ENCODE results near the gene NEBL. TPM values are rescaled to one million over a fixed set of nuclear protein-coding genes. Genes with fewer than 3 reads are reported as not detected.
A peak's percentile ranks its signal among the peaks of the same experiment; 100 is the strongest.

The NEBL gene
- total RNA-seq, 1 experiment from 2014 or later, result 0.20 TPM

DNA sequence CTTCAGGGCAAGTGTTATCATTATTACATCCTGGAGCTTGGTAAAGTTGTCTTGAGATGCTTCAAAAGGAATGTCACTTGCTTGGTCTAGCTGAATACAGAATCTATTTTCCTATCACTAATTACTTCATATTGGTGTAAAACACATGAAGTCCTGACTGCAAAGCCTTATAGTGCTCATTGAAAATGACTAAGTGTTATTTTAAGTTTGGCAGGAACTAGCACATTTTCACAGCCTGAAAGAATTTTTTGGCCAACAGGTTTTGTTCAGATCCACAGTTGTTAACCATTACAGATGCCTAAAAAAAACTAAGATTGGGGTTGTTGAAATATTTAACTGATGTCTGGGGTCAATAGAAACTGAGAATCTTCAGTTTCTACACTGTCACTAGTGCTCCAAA is 149.3 kb downstream of the NEBL start:
- H3K9me3 ChIP-seq (replicated peaks), result no peaks in the 10 kb centered on the region; the same call in 1 of the 2 replicates
- H3K4me1 ChIP-seq, result peaks cover 4% of the 10 kb centered on the region; the same call in 1 of the 2 replicates
- H3K27me3 ChIP-seq, result no peaks in the 10 kb centered on the region
- H3K36me3 ChIP-seq, result no peaks in the 10 kb centered on the region
- no peak overlapping the region for H3K4me3 ChIP-seq
- DNase-seq, result no peak
- no peak overlapping the region for H3K27ac ChIP-seq

DNA sequence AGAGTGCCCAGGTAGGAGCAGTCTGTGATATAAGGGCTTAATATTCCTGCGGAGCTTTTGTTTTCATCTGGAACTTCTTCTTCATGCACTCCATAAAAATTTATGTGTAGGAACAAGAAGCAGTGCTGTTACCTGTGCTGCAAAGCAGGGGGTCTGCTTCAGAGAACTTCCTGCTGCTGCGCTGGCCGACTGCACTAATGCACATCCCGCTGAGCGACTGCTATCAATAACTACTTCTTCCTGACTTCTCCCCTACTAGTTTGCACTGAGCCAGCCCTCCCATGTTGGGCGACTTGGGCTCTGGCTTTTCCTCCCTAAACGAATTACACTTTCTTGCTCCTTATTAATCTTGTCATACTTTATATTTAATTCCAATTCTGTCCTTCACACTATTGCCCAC is 150.3 kb downstream of the NEBL start:
- H3K4me3 ChIP-seq, result no peak overlapping the region
- no peaks in the 10 kb centered on the region for H3K36me3 ChIP-seq
- peaks cover 6% of the 10 kb centered on the region; the same call in 1 of the 2 replicates for H3K4me1 ChIP-seq
- H3K27ac ChIP-seq, result no peak overlapping the region
- H3K9me3 ChIP-seq (replicated peaks), result no peaks in the 10 kb centered on the region; the same call in 1 of the 2 replicates
- H3K27me3 ChIP-seq, result no peaks in the 10 kb centered on the region
- DNase-seq, result no peak

DNA sequence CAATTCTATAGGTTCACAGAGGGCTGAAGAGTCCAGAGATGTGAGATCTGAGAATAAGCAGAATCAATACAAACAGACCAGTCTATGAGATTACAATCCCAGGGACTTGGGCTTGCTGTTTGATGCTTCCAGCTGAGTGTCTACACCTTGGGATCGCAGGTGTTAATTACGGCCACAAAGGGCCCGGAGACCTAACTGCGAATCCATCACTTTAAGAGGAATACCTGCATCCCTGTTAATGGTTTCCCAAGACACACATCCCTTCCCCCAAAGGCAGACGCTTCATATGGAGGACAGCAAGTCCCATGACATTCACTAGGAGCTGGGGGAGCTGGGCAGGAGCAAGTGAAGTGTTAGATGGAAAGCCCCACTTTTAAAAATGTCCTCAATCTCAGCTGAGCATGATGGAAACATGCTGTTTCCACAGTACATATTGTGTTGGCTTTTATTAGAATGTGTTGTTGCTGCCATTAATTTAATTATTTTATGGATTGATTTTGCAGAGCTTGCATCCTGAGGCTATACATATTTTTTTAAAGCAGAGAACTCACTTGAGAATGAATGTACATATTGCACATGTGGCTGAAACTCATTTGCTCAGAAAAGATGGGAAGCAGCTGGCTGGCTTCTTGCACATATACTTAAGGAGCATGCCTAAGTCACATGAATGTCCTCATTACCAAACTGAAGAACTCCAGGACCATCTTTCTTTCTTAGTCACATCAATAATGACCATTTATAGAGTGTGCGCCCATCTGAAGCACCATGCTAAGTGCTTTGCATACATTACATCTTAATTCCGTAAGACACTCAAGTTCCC is 151.3 kb downstream of the NEBL start:
- H3K27ac ChIP-seq, result no peak overlapping the region
- H3K27me3 ChIP-seq, result no peaks in the 10 kb centered on the region
- H3K9me3 ChIP-seq (replicated peaks), result no peaks in the 10 kb centered on the region; the same call in 1 of the 2 replicates
- no peak for DNase-seq
- H3K4me1 ChIP-seq, result peaks cover 6% of the 10 kb centered on the region; the same call in 1 of the 2 replicates
- H3K4me3 ChIP-seq, result no peak overlapping the region
- H3K36me3 ChIP-seq, result no peaks in the 10 kb centered on the region

DNA sequence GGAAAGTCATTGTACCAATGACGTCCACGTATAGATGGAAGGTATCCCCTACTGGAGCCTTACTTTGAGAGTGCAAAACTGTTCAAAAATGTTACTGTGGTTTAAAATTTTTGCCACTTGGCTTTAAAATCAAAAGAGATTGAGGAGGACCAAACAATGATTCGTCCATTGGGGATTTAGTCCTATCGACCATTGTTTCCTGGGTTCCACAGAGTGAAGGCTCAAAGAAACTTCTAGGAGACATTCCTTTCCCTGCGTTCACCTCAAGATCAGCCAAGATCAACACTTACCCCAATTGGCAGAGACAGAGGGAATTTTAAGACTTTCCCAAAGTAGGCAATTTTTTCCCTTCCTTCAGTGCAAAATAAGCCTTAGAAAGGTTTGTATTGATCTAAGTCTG is 152.3 kb downstream of the NEBL start:
- H3K27ac ChIP-seq, result no peak overlapping the region
- H3K4me3 ChIP-seq, result no peak overlapping the region
- no peaks in the 10 kb centered on the region for H3K27me3 ChIP-seq
- peaks cover 6% of the 10 kb centered on the region; the same call in 1 of the 2 replicates for H3K4me1 ChIP-seq
- DNase-seq, result no peak
- H3K36me3 ChIP-seq, result no peaks in the 10 kb centered on the region
- no peaks in the 10 kb centered on the region for H3K9me3 ChIP-seq (replicated peaks)

DNA sequence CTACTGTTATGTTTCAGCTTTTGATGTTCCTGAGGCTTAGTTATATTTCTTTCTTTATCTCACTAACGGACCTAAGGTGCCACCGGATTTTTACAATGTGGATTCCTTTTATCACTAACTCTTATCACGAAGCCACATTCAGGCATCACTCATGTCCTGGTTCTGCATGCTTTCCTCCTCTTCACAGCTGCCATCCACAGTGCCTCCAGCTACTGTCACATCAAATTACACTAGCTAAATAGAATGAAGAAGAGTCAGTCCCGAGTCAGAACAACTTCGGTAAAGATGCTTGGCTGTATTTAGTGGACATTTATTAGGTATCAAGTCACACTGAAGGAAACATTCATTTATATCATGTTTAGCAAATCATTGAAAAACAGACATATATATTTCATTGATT is 153.2 kb downstream of the NEBL start:
- H3K27ac ChIP-seq, result no peak overlapping the region

DNA sequence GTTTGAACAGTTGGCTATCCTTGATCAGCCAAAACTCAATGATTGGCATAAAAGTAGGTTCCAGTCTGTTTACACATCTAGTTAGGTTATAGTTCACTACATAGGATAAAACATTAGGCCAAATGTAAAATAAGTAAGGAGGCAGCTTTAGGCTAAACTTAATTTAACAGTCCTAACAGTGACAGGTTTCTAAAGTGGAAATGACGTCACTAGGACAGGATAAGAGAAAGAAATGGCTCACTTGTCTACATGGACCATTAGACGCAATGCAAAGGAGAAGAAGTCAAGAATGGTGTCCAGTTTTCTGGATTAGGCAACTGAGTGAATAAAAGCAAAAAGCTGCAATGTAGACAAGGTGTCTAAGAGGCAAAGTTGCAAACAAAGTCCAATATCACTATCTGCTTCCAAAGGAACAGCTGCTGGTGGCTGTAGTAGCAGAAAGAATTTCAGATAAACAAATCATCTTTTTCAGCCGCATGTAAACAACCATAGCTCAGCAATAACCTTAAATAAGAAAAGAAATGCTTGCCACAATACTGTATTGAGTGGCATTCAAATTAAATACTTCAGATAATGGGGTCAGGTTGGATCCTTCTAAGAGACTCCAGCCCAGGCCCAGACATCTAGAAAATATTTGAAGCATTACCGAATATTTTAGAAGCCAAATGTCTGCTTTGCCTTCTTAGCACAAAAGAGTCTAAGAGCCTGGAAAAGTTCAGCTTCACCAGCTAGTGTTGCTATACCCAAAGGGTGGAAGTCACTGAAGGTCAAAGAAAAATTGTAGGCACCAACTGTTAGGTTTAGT is 154.2 kb downstream of the NEBL start:
- Histone ChIP-seq H3K9me3 (replicated peaks) (no peaks in the 10 kb centered on the region), H3K27ac (0 out of 2 replicates have a peak overlapping the region, but pooled peaks have one; percentile 23), H3K27me3 (no peaks in the 10 kb centered on the region), H3K36me3 (no peaks in the 10 kb centered on the region), H3K4me3 (no peak overlapping the region), H3K4me1 (peaks cover 6% of the 10 kb centered on the region; the same call in 1 of the 2 replicates)
- no peak for DNase-seq

More for the DNA sequence above, 153.2 kb downstream of the NEBL start:
- Histone ChIP-seq H3K9me3 (replicated peaks) (no peaks in the 10 kb centered on the region), H3K27me3 (no peaks in the 10 kb centered on the region), H3K36me3 (no peaks in the 10 kb centered on the region), H3K4me3 (no peak overlapping the region), H3K4me1 (peaks cover 6% of the 10 kb centered on the region; the same call in 1 of the 2 replicates)
- DNase-seq, result no peak

DNA sequence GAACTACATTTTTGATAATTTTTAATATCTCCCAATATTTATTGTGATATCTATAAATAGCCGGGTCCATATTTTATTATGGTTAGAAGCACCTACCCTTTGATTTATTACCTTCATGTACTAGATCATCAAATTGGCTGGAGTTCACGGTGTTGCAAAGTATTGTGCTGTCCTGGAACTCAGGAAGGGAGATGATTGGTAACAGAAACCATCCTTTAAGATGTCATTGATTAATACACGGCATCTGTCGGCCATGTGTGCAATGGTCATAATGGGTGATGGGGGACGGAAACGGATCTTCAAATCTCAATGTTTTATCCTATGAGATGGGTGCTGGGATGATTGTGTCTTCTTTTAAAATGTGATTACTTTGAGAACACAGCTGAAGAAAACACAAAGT is 157.0 kb downstream of the NEBL start:
- Histone ChIP-seq H3K9me3 (replicated peaks) (no peaks in the 10 kb centered on the region), H3K27me3 (no peaks in the 10 kb centered on the region), H3K4me3 (no peak overlapping the region), H3K36me3 (no peaks in the 10 kb centered on the region), H3K4me1 (peaks cover 6% of the 10 kb centered on the region; the same call in 1 of the 2 replicates), H3K27ac (no peak overlapping the region)
- DNase-seq, result no peak

DNA sequence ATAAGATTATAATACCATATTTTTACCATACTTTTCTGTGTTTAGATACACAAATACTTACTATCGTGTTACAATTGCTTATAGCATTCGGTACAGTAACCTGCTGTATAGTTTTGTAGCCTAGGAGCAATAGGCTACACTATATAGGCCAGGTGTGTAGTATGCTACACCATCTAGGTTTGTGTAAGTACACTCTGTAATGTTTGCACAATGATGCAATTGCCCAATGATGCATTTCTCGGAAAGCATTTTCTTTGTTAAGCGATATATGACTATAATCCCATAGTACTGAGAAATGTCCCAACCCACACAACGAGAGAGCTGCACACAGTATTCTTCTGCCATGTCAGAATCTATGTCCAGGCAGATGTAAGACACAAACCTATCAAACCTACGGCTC is 160.0 kb downstream of the NEBL start:
- H3K36me3 ChIP-seq, result no peaks in the 10 kb centered on the region
- H3K4me3 ChIP-seq, result no peak overlapping the region
- no peaks in the 10 kb centered on the region for H3K27me3 ChIP-seq
- H3K9me3 ChIP-seq (replicated peaks), result no peaks in the 10 kb centered on the region
- H3K4me1 ChIP-seq, result no peaks in the 10 kb centered on the region
- no peak for DNase-seq
- H3K27ac ChIP-seq, result no peak overlapping the region

Measured in SJCRH30 (cell line).